SK-N-MC (cell line): ENCODE results near the gene PRTG.
"Not testable (repeated sequence)": the region's sequence is repeated elsewhere in the genome, so short reads cannot be mapped to it uniquely, and the experiment has no call there.

Experiments used
- EZH2 ChIP-seq: fragments of 200-600 bp; sonication (generic); IDR thresholded peaks from one replicate; pipeline ENCODE4 v1.6.1; 2017; ENCODE audit warnings: antibody characterized with exemption
- POLR2AphosphoS5 ChIP-seq: IDR thresholded peaks from 2 replicates; pipeline ENCODE4 v1.6.1; 2012; ENCODE audit warnings: mild to moderate bottlenecking, low read depth, low read length, borderline replicate concordance

- not testable (repeated sequence) for TF ChIP-seq POLR2AphosphoS5, EZH2
These were observed 9.5 kb downstream of the PRTG start for GRCh38 chr15:55733461-55733860.
